ENCODE measurements around the gene KCNJ13. TPM values are rescaled to one million over a fixed set of nuclear protein-coding genes. Genes with fewer than 3 reads are reported as not detected.

Gene KCNJ13
- total RNA-seq, 2 experiments from 2014 or later, result not detected

GRCh38 chr2:232772531-232772930 is 3.8 kb downstream of the KCNJ13 start:
- intact Hi-C loops (cut with micrococcal nuclease; ENCODE audit: unreplicated experiment), result no loop called here
- peak overlapping the region; percentile 39 for H3K4me3 ChIP-seq (ENCODE audit: low read depth, low read length, poor library complexity, severe bottlenecking)
- peaks cover 28% of the 10 kb centered on the region for H3K4me1 ChIP-seq (ENCODE audit: insufficient read depth, low read length, poor library complexity, severe bottlenecking)
- DNase-seq (ENCODE audit: low spot score), result peak; percentile 87
- peaks cover 42% of the 10 kb centered on the region for H3K36me3 ChIP-seq (ENCODE audit: insufficient read depth, low read length)
- H3K9me2 ChIP-seq (ENCODE audit: insufficient read depth, low read length), result no peaks in the 10 kb centered on the region
- ChIA-PET POLR2A (interaction anchor here (0.7 to 1.7 kb wide), 10 partner anchors 8 to 339 kb away, joined by 3 to 5 read pairs (median 3); no protein-coding TSS in a partner anchor), CTCF (ENCODE audit: unreplicated experiment) (no interaction called here)
- no TSS peak for BruUV-seq (replicated peaks)
- H3K9me3 ChIP-seq (ENCODE audit: low read length), result no peaks in the 10 kb centered on the region
- peak overlapping the region; percentile 77 for H3K27ac ChIP-seq (ENCODE audit: low read depth, low read length, poor library complexity, severe bottlenecking)
- H2AFZ ChIP-seq (ENCODE audit: low read length), result peak overlapping the region; percentile 25
- 0 out of 2 replicates have a peak, but pooled peaks cover 8% of the 10 kb centered on the region for H3K79me2 ChIP-seq (ENCODE audit: insufficient read depth, low read depth, low read length)
- TF ChIP-seq CTCF (conservative IDR thresholded peaks at IDR 0.05; ENCODE audit: low read length) (no peak), EZH2phosphoT487 (IDR thresholded peaks at IDR 0.05; ENCODE audit: borderline replicate concordance, low read depth, low read length) (no peak)
- H4K20me1 ChIP-seq (ENCODE audit: insufficient read depth, low read length), result no peaks in the 10 kb centered on the region
- peak overlapping the region; percentile 68 for H3K4me2 ChIP-seq (ENCODE audit: low read length)

GRCh38 chr2:232771870-232772269 is 4.5 kb downstream of the KCNJ13 start:
- Histone ChIP-seq H4K20me1 (ENCODE audit: insufficient read depth, low read length) (no peaks in the 10 kb centered on the region), H3K9me3 (ENCODE audit: low read length) (no peaks in the 10 kb centered on the region), H2AFZ (ENCODE audit: low read length) (no peak overlapping the region), H3K79me2 (ENCODE audit: insufficient read depth, low read depth, low read length) (0 out of 2 replicates have a peak, but pooled peaks cover 8% of the 10 kb centered on the region), H3K4me1 (ENCODE audit: insufficient read depth, low read length, poor library complexity, severe bottlenecking) (peaks cover 28% of the 10 kb centered on the region), H3K36me3 (ENCODE audit: insufficient read depth, low read length) (peaks cover 45% of the 10 kb centered on the region), H3K9me2 (ENCODE audit: insufficient read depth, low read length) (no peaks in the 10 kb centered on the region), H3K4me2 (ENCODE audit: low read length) (peak overlapping the region; percentile 68), H3K27ac (ENCODE audit: low read depth, low read length, poor library complexity, severe bottlenecking) (peak overlapping the region; percentile 77), H3K4me3 (ENCODE audit: low read depth, low read length, poor library complexity, severe bottlenecking) (peak overlapping the region; percentile 39)
- intact Hi-C loops (cut with micrococcal nuclease; ENCODE audit: unreplicated experiment), result no loop called here
- ChIA-PET POLR2A (interaction anchor here (1.0 to 1.7 kb wide), 5 partner anchors 12 to 75 kb away, joined by 3 to 5 read pairs (median 4); partner anchors contain the start of gene GIGYF2), CTCF (ENCODE audit: unreplicated experiment) (no interaction called here)
- TF ChIP-seq CTCF (conservative IDR thresholded peaks at IDR 0.05; ENCODE audit: low read length), result no peak
- no peak for TF ChIP-seq EZH2phosphoT487 (IDR thresholded peaks at IDR 0.05; ENCODE audit: borderline replicate concordance, low read depth, low read length)
- no TSS peak for BruUV-seq (replicated peaks)
- no peak for DNase-seq (ENCODE audit: low spot score)

- H3K9me2 ChIP-seq (ENCODE audit: insufficient read depth, low read length), result no peaks in the 10 kb centered on the region
- H3K27ac ChIP-seq (ENCODE audit: low read depth, low read length, poor library complexity, severe bottlenecking), result no peak overlapping the region
- H3K79me2 ChIP-seq (ENCODE audit: insufficient read depth, low read depth, low read length), result 0 out of 2 replicates have a peak, but pooled peaks cover 8% of the 10 kb centered on the region
- no peaks in the 10 kb centered on the region for H4K20me1 ChIP-seq (ENCODE audit: insufficient read depth, low read length)
- no peak for TF ChIP-seq CTCF (conservative IDR thresholded peaks at IDR 0.05; ENCODE audit: low read length)
- no peak for TF ChIP-seq EZH2phosphoT487 (IDR thresholded peaks at IDR 0.05; ENCODE audit: borderline replicate concordance, low read depth, low read length)
- intact Hi-C loops (cut with micrococcal nuclease; ENCODE audit: unreplicated experiment), result no loop called here
- DNase-seq (ENCODE audit: low spot score), result no peak
- H3K4me3 ChIP-seq (ENCODE audit: low read depth, low read length, poor library complexity, severe bottlenecking), result no peak overlapping the region
- POLR2A ChIA-PET, result interaction anchor here (2.9 kb wide), 1 partner anchor 11 kb away, joined by 13 read pairs; no protein-coding TSS in a partner anchor
- CTCF ChIA-PET (ENCODE audit: unreplicated experiment), result no interaction called here
- no peaks in the 10 kb centered on the region for H3K9me3 ChIP-seq (ENCODE audit: low read length)
- peaks cover 28% of the 10 kb centered on the region for H3K4me1 ChIP-seq (ENCODE audit: insufficient read depth, low read length, poor library complexity, severe bottlenecking)
- no peak overlapping the region for H3K4me2 ChIP-seq (ENCODE audit: low read length)
- peaks cover 42% of the 10 kb centered on the region for H3K36me3 ChIP-seq (ENCODE audit: insufficient read depth, low read length)
- no peak overlapping the region for H2AFZ ChIP-seq (ENCODE audit: low read length)
- no TSS peak for BruUV-seq (replicated peaks)
These were observed 6.2 kb downstream of the KCNJ13 start for GRCh38 chr2:232770207-232770606.
